ENCODE data around the gene PAK5. TPM values are rescaled to one million over a fixed set of nuclear protein-coding genes. Genes with fewer than 3 reads are reported as not detected.

PAK5 gene
- total RNA-seq, 1 donor from 2014 or later: 0.25 TPM

- Histone ChIP-seq H3K4me1 (no peaks in the 10 kb centered on the region), H3K9me3 (no peaks in the 10 kb centered on the region), H3K27me3 (no peaks in the 10 kb centered on the region), H3K36me3 (no peaks in the 10 kb centered on the region), H3K4me3 (no peak overlapping the region), H3K27ac (no peak overlapping the region)
- DNase-seq (ENCODE audit: extremely low spot score in 2 of 2): no peak
- intact Hi-C loops (cut with DNase I): no loop called here
- TF ChIP-seq POLR2AphosphoS5 (IDR thresholded peaks at IDR 0.05; ENCODE audit: insufficient read depth in 1 of 2, low read depth in 1 of 2): no peak
- no peak for TF ChIP-seq CTCF (IDR thresholded peaks at IDR 0.05)
- TF ChIP-seq POLR2A (IDR thresholded peaks at IDR 0.05): no peak
Observed at GRCh38 chr20:9590189-9590588, 248.7 kb downstream of the PAK5 start.

- no peak for DNase-seq (ENCODE audit: extremely low spot score in 2 of 2)
- no peak overlapping the region for H3K27ac ChIP-seq
- no peaks in the 10 kb centered on the region for H3K27me3 ChIP-seq
- intact Hi-C loops (cut with DNase I): no loop called here
- no peaks in the 10 kb centered on the region for H3K9me3 ChIP-seq
- no peak overlapping the region for H3K4me3 ChIP-seq
- no peaks in the 10 kb centered on the region for H3K36me3 ChIP-seq
- TF ChIP-seq POLR2AphosphoS5 (IDR thresholded peaks at IDR 0.05; ENCODE audit: insufficient read depth in 1 of 2, low read depth in 1 of 2) (no peak), POLR2A (IDR thresholded peaks at IDR 0.05) (no peak), CTCF (IDR thresholded peaks at IDR 0.05) (no peak)
- no peaks in the 10 kb centered on the region for H3K4me1 ChIP-seq
Observed at GRCh38 chr20:9588706-9589105, 250.2 kb downstream of the PAK5 start.

GRCh38 chr20:9583151-9583550, 255.7 kb downstream of the PAK5 start:
- DNase-seq (ENCODE audit: extremely low spot score in 2 of 2): no peak
- no peak for TF ChIP-seq CTCF (IDR thresholded peaks at IDR 0.05)
- TF ChIP-seq POLR2A (IDR thresholded peaks at IDR 0.05): no peak
- TF ChIP-seq POLR2AphosphoS5 (IDR thresholded peaks at IDR 0.05; ENCODE audit: insufficient read depth in 1 of 2, low read depth in 1 of 2): no peak
- Histone ChIP-seq H3K36me3 (no peaks in the 10 kb centered on the region), H3K9me3 (no peaks in the 10 kb centered on the region), H3K4me3 (no peak overlapping the region), H3K4me1 (no peaks in the 10 kb centered on the region), H3K27me3 (no peaks in the 10 kb centered on the region), H3K27ac (no peak overlapping the region)
- intact Hi-C loops (cut with DNase I): no loop called here

- Histone ChIP-seq H3K4me3 (no peak overlapping the region), H3K9me3 (no peaks in the 10 kb centered on the region), H3K27me3 (no peaks in the 10 kb centered on the region), H3K4me1 (no peaks in the 10 kb centered on the region), H3K27ac (no peak overlapping the region), H3K36me3 (no peaks in the 10 kb centered on the region)
- DNase-seq (ENCODE audit: extremely low spot score in 2 of 2): no peak
- intact Hi-C loops (cut with DNase I): no loop called here
- TF ChIP-seq CTCF (IDR thresholded peaks at IDR 0.05): no peak
- TF ChIP-seq POLR2AphosphoS5 (IDR thresholded peaks at IDR 0.05; ENCODE audit: insufficient read depth in 1 of 2, low read depth in 1 of 2): no peak
- TF ChIP-seq POLR2A (IDR thresholded peaks at IDR 0.05): no peak
Observed at GRCh38 chr20:9582137-9582536, 256.7 kb downstream of the PAK5 start.

- Histone ChIP-seq H3K4me3 (no peak overlapping the region), H3K27ac (no peak overlapping the region), H3K36me3 (no peaks in the 10 kb centered on the region), H3K4me1 (no peaks in the 10 kb centered on the region), H3K27me3 (no peaks in the 10 kb centered on the region), H3K9me3 (no peaks in the 10 kb centered on the region)
- no peak for DNase-seq (ENCODE audit: extremely low spot score in 2 of 2)
- intact Hi-C loops (cut with DNase I): no loop called here
- TF ChIP-seq POLR2A (IDR thresholded peaks at IDR 0.05): no peak
- no peak for TF ChIP-seq POLR2AphosphoS5 (IDR thresholded peaks at IDR 0.05; ENCODE audit: insufficient read depth in 1 of 2, low read depth in 1 of 2)
- TF ChIP-seq CTCF (IDR thresholded peaks at IDR 0.05): no peak
Observed at GRCh38 chr20:9581509-9581908, 257.4 kb downstream of the PAK5 start.
